ENCODE measurements around the gene ASAP2.

ASAP2 gene

GRCh38 chr2:9291331-9291730 is 84.7 kb downstream of the ASAP2 start:
- Histone ChIP-seq H3K4me2 (peak overlapping the region; percentile 50 to 84 (median 68)), H3K9me3 (replicated peaks in 1 of 11) (peaks cover 0 to 8% (median 0%) of the 10 kb centered on the region in 11 experiments; a peak in 1 of 22 replicates), H3K27ac (peak overlapping the region in 3 of 11 experiments; percentile 12 to 46 (median 16); a peak in 3 of 22 replicates), H4K20me1 (peaks cover 0 to 50% (median 26%) of the 10 kb centered on the region in 11 experiments; a peak in 17 of 22 replicates), H3K4me3 (no peak overlapping the region), H3K27me3 (no peaks in the 10 kb centered on the region), H3K9ac (peak overlapping the region in 1 of 11 experiments; percentile 4; a peak in 2 of 22 replicates), H3K4me1 (peaks cover 57 to 84% (median 72%) of the 10 kb centered on the region in 10 experiments), H3K36me3 (peaks cover 0 to 44% (median 29%) of the 10 kb centered on the region in 11 experiments; a peak in 17 of 22 replicates)
- TF ChIP-seq Cebpa-rat (IDR thresholded peaks at IDR 0.05), result no peak

DNA sequence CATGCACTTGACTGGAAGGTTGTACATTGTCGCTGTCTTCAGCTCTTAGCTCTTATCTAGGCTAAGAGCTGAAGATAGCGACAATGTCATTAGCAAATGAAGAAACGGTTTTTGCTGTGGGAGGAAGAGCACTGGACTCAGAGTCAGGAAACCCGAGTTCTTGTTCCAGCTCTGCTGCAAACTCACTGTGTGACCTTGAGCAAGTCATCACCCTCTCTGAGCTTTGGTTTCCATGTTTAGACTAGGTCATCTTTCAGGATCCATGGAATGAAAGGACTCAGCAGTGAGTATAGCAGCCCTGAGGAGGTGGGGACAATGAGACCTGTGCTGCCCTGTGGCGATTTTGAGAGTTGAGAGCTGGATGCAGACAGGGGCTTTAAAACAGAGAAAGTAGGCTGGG is 85.3 kb downstream of the ASAP2 start:
- H3K4me2 ChIP-seq, result peak overlapping the region; percentile 50 to 84 (median 68)
- H3K4me3 ChIP-seq, result no peak overlapping the region

DNA sequence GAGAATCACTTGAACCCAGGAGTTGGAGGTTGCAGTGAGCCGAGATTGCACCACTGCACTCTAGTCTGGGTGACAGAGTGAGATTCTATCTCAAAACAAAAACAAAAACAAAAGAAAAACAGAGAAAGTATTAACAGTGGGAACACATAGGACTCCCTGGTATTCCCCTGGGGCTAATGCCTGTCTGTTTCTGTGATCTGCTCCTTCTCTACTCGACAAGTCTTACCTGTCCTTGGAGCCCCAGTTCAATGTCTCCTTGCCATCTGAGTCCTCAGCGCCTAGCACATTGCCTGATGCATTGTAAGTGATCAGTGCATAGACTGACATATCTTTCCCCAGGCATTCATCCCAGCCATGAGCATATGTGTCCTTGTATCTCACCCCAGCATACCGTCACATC is 85.8 kb downstream of the ASAP2 start:
- no peaks in the 10 kb centered on the region for H3K27me3 ChIP-seq
- no peak overlapping the region for H3K4me3 ChIP-seq
- peaks cover 51 to 93% (median 78%) of the 10 kb centered on the region in 10 experiments for H3K4me1 ChIP-seq
- no peak for TF ChIP-seq Cebpa-rat (IDR thresholded peaks at IDR 0.05)
- H4K20me1 ChIP-seq, result peaks cover 0 to 60% (median 35%) of the 10 kb centered on the region in 11 experiments; a peak in 18 of 22 replicates
- H3K27ac ChIP-seq, result no peak overlapping the region
- no peak overlapping the region for H3K9ac ChIP-seq
- H3K36me3 ChIP-seq, result peaks cover 0 to 45% (median 21%) of the 10 kb centered on the region in 11 experiments; a peak in 17 of 22 replicates
- H3K9me3 ChIP-seq (replicated peaks in 1 of 11), result peaks cover 0 to 5% (median 0%) of the 10 kb centered on the region in 11 experiments; a peak in 1 of 22 replicates
- peak overlapping the region in 2 of 11 experiments; percentile 66 to 77; a peak in 2 of 22 replicates for H3K4me2 ChIP-seq

More for the DNA sequence above, 85.3 kb downstream of the ASAP2 start:
- peaks cover 0 to 56% (median 31%) of the 10 kb centered on the region in 11 experiments; a peak in 18 of 22 replicates for H4K20me1 ChIP-seq
- peaks cover 0 to 8% (median 0%) of the 10 kb centered on the region in 11 experiments; a peak in 1 of 22 replicates for H3K9me3 ChIP-seq (replicated peaks in 1 of 11)
- no peak overlapping the region for H3K9ac ChIP-seq
- H3K4me1 ChIP-seq, result peaks cover 57 to 90% (median 75%) of the 10 kb centered on the region in 10 experiments
- TF ChIP-seq Cebpa-rat (IDR thresholded peaks at IDR 0.05), result no peak
- peaks cover 0 to 45% (median 24%) of the 10 kb centered on the region in 11 experiments; a peak in 17 of 22 replicates for H3K36me3 ChIP-seq
- peak overlapping the region in 3 of 11 experiments; percentile 12 to 16 (median 14); a peak in 3 of 22 replicates for H3K27ac ChIP-seq
- H3K27me3 ChIP-seq, result no peaks in the 10 kb centered on the region

- no peak overlapping the region for H3K4me3 ChIP-seq
- no peaks in the 10 kb centered on the region for H3K27me3 ChIP-seq
- no peaks in the 10 kb centered on the region for H3K9me3 ChIP-seq (replicated peaks in 1 of 11)
- H3K27ac ChIP-seq, result no peak overlapping the region
- H3K9ac ChIP-seq, result no peak overlapping the region
- peaks cover 28 to 89% (median 68%) of the 10 kb centered on the region in 10 experiments for H3K4me1 ChIP-seq
- H3K4me2 ChIP-seq, result peak overlapping the region; percentile 6 to 51 (median 26); a peak in 16 of 22 replicates
- peaks cover 0 to 81% (median 41%) of the 10 kb centered on the region in 11 experiments; a peak in 18 of 22 replicates for H4K20me1 ChIP-seq
- H3K36me3 ChIP-seq, result peaks cover 19 to 48% (median 28%) of the 10 kb centered on the region in 11 experiments; a peak in 21 of 22 replicates
- no peak for TF ChIP-seq Cebpa-rat (IDR thresholded peaks at IDR 0.05)
Observed at GRCh38 chr2:9294764-9295163, 88.2 kb downstream of the ASAP2 start.

GRCh38 chr2:9296559-9296958 is 89.9 kb downstream of the ASAP2 start:
- Histone ChIP-seq H3K9ac (no peak overlapping the region), H3K4me1 (peaks cover 16 to 82% (median 59%) of the 10 kb centered on the region in 10 experiments), H3K9me3 (replicated peaks in 1 of 11) (no peaks in the 10 kb centered on the region), H3K27me3 (no peaks in the 10 kb centered on the region), H4K20me1 (peaks cover 0 to 78% (median 33%) of the 10 kb centered on the region in 11 experiments; a peak in 18 of 22 replicates), H3K4me2 (0 out of 22 replicates have a peak overlapping the region, but pooled peaks of 1 of the 11 experiments have one; percentile 19), H3K4me3 (no peak overlapping the region), H3K27ac (no peak overlapping the region), H3K36me3 (peaks cover 28 to 64% (median 45%) of the 10 kb centered on the region in 11 experiments; a peak in 21 of 22 replicates)
- no peak for TF ChIP-seq Cebpa-rat (IDR thresholded peaks at IDR 0.05)

GRCh38 chr2:9297156-9297555 is 90.5 kb downstream of the ASAP2 start:
- Histone ChIP-seq H3K9me3 (replicated peaks in 1 of 11) (no peaks in the 10 kb centered on the region), H4K20me1 (peaks cover 0 to 72% (median 29%) of the 10 kb centered on the region in 11 experiments; a peak in 16 of 22 replicates)

GRCh38 chr2:9297807-9298206 is 91.2 kb downstream of the ASAP2 start:
- Histone ChIP-seq H4K20me1 (peaks cover 0 to 66% (median 26%) of the 10 kb centered on the region in 11 experiments; a peak in 15 of 22 replicates), H3K9me3 (replicated peaks in 1 of 11) (no peaks in the 10 kb centered on the region), H3K27ac (no peak overlapping the region; a peak in 1 of 22 replicates), H3K36me3 (peaks cover 36 to 73% (median 54%) of the 10 kb centered on the region in 11 experiments; a peak in 21 of 22 replicates), H3K4me3 (no peak overlapping the region), H3K4me2 (peak overlapping the region in 8 of 11 experiments; percentile 6 to 56 (median 37); a peak in 11 of 22 replicates), H3K4me1 (peaks cover 10 to 70% (median 50%) of the 10 kb centered on the region in 10 experiments; a peak in 19 of 20 replicates), H3K27me3 (no peaks in the 10 kb centered on the region), H3K9ac (peak overlapping the region in 1 of 11 experiments; percentile 38; a peak in 2 of 22 replicates)
- no peak for TF ChIP-seq Cebpa-rat (IDR thresholded peaks at IDR 0.05)

More at GRCh38 chr2:9297156-9297555, 90.5 kb downstream of the ASAP2 start:
- no peak overlapping the region for H3K4me3 ChIP-seq
- TF ChIP-seq Cebpa-rat (IDR thresholded peaks at IDR 0.05), result no peak
- no peak overlapping the region for H3K27ac ChIP-seq
- 0 out of 22 replicates have a peak overlapping the region, but pooled peaks of 2 of the 11 experiments have one; percentile 19 to 56 for H3K4me2 ChIP-seq
- H3K27me3 ChIP-seq, result no peaks in the 10 kb centered on the region
- peaks cover 31 to 68% (median 48%) of the 10 kb centered on the region in 11 experiments; a peak in 21 of 22 replicates for H3K36me3 ChIP-seq
- H3K9ac ChIP-seq, result no peak overlapping the region
- peaks cover 13 to 76% (median 53%) of the 10 kb centered on the region in 10 experiments; a peak in 19 of 20 replicates for H3K4me1 ChIP-seq

DNA sequence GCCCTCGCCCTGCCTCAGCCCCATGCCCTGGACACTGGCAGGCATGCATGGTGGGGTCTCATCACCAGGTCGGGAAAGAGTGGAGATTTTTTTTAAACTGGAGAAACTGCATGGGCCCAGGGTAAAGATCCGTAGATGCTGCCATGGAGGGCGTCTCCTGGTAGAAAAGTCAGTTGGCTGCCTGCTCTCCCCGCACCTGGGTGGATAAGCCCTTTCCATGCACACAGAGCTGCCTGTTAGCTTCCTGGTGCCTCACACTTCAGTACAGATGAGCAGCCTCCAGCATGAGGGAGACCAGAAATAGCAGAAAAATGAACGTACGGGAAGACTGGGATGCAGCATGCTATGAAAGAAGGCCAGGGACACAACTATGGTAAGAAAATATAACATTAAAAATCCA is 92.0 kb downstream of the ASAP2 start:
- Histone ChIP-seq H3K4me3 (no peak overlapping the region), H3K36me3 (peaks cover 36 to 78% (median 58%) of the 10 kb centered on the region in 11 experiments; a peak in 21 of 22 replicates), H3K27me3 (no peaks in the 10 kb centered on the region), H3K27ac (no peak overlapping the region), H3K4me2 (peak overlapping the region in 5 of 11 experiments; percentile 17 to 56 (median 54); a peak in 10 of 22 replicates), H3K9me3 (replicated peaks in 1 of 11) (no peaks in the 10 kb centered on the region), H3K9ac (0 out of 22 replicates have a peak overlapping the region, but pooled peaks of 1 of the 11 experiments have one; percentile 4), H3K4me1 (peaks cover 6 to 64% (median 47%) of the 10 kb centered on the region in 10 experiments; a peak in 18 of 20 replicates), H4K20me1 (peaks cover 0 to 63% (median 26%) of the 10 kb centered on the region in 11 experiments; a peak in 15 of 22 replicates)
- no peak for TF ChIP-seq Cebpa-rat (IDR thresholded peaks at IDR 0.05)
